NCI-H2081 (cell line): Measurements from ENCODE around the gene RBBP8NL.

ENCODE experiments used
- DNase-seq, 2 experiments: peaks; one replicate each; lab custom pipeline; 2025; lab: John Stamatoyannopoulos, UW

Gene RBBP8NL

DNA sequence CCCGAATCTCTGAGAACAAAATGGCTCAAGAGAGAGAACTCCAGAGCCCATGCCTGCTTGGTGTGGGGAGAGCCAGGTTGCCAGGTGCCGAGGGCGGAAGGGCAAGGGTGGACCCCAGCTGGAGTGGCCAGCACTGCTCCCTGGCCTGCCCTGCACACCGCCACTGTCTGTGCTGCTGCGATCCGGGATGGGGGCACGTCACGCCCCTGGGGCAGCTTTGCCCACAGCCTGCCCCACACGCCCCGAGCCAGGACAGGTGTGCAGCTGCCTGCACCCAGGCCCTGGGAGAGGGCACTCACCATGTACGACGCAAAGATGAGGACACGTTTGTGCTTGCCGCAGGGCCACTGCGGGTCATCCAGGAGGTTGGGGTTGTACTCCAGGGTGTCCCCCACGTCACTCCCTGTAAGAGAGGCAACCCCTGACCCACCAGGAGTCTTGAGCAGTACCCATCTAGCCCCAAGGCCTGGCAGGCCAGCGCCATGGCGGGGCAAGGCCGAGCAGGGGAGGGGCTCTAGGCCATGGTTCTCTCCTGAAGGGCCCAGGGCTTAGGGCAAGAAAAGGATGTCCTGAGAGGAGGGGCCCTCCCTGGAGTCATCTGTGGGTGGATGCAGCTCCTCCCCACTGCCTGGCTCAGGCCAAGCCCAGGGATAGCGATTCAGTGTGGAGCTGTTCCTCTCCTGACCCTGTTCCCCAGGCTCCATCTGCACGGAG is 34.6 kb downstream of the RBBP8NL start:
- no peak for DNase-seq

DNA sequence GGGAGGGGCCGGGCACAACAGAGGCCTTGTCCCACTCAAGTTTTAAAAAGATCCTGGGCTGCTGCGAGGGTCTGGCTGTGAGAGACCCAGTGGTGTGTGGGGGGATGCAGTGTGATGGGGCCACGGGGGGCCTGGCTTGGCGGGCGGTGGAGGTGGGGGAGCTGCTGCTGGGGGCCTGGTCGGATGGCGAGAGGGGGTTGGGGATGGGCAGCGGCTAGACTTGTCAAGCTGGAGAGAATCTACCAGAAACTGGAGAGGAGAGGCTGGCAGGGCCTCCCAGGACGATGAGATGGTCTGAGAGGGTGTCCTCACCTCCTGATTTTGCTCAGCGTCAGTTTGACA is 35.3 kb downstream of the RBBP8NL start:
- no peak for DNase-seq

DNA sequence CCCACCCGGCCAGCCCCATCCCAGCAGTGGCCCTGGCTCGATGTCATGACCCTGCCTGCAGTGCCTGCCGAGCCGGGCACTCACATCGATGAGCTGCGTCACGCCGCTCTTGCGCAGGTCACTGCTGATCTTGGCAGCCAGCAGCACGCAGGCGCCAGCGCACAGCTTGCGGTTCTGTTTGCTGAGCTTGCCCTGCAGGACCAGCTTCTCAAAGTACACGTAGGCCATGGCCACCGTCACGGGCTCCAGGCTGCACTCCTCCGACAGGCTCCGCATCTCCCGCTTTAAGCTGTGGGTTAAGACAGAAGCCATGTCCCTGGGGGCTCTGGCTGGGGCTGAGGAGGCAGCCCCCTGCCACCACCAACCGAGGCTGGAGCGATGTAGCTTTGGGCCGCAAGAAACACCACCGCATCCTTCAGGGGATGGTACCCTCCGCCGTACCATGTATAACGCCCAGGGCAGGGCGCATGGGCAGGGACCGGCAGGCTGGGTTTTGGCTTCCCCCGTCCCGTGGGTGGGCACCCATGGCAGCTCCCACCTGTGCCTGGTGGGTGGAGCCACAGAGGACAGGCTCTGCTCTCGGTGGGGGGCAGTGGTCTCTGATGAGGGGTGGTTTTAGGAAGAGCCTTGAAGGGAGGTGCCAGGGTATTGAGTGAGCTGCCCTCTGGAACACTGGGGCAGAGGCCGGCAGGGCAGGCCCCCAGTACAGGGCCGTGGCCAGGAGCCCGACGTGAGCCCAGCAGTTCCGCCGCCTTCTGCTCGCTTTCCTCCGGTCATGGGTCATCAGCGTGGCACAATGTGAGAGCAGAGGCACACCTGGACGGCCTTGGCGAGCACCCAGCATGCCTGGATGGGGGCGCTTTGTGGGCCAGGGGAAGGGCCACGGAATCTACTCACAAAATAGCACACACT is 35.9 kb downstream of the RBBP8NL start:
- no peak for DNase-seq

DNA sequence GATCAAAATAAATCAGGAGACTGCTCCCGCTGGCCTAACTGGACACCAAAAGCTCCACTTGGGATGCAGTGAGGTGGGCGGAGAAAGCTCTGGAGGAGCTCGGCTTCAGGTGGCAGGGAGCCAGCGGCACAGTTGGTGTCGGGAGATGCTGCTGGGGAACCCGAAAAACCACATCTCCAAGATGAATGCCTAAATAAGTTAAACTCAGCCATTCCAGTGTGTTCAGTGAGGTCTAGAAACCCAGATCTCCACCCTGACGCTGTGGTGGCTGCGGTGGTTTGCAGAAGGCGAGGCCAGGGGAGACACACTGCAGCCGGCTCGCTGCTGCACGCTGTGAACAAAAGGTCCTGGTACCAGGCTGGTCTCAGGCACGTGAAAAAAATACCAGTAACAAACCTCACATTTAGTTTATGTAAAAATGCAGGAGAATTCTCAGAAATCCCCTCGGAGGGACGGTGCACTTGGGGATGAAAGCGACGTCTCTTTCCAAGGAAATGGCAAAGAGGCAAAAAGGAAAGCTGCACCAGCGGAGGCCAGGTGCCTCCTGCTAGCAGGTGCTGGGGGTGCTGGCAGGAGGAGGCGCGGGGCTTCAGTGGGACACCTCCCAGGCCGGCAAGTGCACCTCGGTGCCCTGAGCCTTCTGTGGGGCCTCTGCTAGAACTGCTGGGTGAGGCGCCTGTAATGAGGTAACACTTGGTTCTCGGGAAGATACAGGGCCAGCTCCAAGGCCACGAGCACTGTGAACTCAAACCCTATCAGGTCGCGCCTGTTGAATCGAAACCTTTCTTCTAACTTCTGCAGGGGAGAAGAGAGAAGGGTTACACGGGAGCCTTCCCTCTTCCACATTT is 36.8 kb downstream of the RBBP8NL start:
- no peak for DNase-seq

DNA sequence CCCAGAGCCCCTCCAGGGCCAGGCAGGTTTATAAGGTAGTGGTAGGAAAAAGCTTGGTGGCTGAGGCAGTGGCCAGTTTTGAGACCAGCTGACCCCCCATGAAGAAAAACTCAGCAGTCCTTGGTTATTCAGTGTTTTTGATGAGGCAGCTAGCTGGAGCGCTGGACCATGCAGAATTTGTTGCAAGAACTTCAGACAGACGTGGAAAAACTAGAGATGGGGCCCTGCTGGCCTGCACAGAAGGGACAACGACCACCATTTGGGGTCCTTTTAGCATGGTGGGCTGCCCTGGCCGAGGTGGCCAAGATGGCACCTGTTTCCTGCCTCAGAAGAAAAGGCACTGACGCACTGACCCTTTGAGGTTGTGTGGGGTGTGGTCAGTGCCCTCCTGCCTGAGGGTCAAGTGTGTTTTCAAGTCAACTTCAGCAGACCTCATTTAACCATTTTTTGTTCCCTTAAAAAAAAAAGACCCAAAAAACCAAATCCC is 37.7 kb downstream of the RBBP8NL start:
- no peak for DNase-seq

DNA sequence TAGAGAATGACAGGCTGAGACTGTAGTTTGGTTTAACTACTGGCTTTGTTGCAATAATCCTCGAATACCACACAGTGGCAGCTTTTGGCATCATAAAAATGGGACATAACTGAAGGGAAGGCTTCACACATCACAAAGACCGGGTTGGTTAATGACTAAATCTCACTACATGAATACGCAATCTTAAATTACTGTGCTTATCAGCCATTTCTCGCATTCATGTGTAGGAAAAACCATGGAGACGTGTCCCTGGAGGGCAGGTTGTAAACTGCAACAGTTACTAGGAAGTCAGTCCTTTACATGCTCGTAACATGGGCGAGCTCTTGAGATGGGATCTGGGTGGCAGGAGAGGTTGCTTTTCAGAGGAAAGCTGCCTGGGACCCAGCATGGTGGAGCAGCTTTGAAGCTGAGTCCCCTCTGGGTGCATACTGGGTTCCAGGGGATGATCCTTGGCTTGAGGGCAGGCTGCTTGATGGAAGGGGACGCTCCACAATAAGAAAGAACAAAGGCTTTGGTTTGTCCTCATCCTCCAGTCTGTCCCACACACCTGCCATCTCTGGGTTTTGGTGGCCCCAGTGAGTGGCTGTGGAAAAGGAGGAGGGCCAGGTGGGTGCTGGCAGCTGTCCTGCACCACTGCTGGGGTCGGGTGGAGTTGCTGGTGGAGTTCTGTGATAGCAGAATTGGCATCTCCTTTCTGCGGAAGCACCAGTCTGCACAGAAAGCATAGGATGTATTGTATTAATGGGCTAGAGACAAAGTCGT is 38.3 kb downstream of the RBBP8NL start:
- no peak for DNase-seq

DNA sequence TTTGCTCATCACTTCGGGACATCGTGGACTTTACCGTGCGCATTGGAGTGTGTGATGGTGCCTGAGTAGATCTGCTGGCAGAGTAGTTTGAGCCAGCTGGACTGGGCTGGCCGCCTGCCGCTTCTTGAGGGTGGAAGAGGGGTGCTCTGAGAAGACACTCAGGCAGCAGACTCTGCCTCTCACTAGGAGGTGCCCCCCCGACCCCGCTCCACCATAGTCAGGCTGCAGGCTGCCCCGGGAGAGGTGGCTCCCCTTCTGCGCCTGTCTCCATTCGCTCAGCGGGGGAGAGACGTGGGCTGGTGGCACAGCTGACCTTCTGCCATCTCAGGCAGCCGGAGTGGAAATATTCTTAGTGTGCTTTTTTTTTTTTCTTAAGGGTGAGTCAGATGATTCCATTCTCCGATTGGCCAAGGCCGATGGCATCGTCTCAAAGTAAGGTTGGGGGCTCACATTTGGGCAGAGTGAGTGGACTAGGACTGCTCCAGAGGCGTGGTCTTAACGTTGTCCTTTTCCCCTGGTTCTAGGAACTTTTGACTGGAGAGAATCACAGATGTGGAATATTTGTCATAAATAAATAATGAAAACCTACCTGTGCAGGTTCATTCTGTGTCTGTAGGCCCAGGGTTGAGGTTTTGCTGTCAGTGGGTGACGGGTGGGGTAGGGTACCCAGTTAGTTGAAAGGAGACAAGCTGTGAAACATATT is 39.3 kb downstream of the RBBP8NL start:
- no peak for DNase-seq

DNA sequence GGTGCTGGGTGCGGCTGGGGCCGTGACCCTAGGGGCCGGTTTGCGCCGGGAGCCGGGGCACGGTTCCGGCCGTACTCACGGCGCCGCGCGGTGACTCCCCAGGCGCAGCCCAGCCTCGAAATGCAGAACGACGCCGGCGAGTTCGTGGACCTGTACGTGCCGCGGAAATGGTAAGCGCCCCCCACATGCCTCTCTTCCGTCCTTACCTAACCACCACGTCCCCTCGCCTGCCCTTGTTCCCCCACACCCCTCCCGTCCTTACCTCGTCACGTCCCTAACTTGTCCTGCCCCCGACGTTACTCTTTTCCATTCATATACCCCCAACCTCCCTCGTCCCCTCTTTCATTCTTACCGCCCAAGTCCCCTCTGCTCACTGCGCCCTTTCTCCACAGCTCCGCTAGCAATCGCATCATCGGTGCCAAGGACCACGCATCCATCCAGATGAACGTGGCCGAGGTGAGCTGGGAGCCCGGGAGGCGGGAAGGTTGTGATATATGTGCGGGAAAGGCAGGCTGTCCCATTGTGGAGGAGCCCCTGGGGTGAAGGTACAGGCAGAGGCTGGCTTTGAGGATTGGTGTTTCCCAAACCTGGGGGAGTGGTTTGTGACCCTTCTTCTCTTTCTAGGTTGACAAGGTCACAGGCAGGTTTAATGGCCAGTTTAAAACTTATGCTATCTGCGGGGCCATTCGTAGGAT is 40.0 kb downstream of the RBBP8NL start:
- no peak for DNase-seq

DNA sequence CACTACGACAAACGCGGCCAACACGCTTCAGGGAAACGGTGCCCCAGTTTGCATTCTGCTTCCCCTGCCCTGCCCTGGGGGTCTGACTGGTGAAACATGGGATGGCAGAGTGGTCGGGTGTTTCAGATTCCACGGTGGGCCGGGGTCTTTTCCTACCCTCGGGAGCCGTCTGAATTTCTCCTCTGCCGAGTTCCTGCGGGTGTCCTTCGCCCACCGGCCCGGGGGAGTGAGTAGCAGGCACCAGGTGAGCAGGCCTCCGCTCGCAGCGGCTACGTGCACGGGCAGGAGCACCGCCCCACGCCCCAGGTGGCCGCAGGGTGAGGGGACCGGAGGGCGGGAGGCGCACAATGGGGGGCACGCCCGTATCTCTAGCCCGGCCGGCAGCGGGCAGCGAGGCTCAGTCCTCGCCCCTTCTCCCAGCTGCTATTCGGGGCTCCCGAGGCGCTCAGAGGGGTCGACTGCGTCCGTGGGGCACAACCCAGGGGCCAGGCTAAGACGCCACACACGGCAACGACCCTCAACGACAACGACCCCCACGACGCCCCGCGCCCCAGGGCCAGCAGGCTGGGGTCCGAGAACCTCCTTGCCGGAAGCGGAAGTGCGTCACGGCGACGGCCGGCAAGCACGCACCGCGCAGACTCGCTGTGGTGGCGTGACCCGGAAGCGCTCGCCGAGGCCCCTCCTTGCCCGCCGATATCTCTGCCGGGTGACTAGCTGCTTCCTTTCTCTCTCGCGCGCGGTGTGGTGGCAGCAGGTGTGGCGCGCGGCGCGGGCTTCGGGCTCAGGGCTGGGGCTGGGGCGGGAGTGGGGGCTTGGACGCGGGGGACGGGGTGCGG is 40.7 kb downstream of the RBBP8NL start, which contains the start of gene RPS21:
Gene RPS21 (plus strand): TSS at position 721 of the 836 bp plus-strand sequence. CDS start 236 bp downstream, outside the sequence.
- DNase-seq: peak; percentile 91 to 94

DNA sequence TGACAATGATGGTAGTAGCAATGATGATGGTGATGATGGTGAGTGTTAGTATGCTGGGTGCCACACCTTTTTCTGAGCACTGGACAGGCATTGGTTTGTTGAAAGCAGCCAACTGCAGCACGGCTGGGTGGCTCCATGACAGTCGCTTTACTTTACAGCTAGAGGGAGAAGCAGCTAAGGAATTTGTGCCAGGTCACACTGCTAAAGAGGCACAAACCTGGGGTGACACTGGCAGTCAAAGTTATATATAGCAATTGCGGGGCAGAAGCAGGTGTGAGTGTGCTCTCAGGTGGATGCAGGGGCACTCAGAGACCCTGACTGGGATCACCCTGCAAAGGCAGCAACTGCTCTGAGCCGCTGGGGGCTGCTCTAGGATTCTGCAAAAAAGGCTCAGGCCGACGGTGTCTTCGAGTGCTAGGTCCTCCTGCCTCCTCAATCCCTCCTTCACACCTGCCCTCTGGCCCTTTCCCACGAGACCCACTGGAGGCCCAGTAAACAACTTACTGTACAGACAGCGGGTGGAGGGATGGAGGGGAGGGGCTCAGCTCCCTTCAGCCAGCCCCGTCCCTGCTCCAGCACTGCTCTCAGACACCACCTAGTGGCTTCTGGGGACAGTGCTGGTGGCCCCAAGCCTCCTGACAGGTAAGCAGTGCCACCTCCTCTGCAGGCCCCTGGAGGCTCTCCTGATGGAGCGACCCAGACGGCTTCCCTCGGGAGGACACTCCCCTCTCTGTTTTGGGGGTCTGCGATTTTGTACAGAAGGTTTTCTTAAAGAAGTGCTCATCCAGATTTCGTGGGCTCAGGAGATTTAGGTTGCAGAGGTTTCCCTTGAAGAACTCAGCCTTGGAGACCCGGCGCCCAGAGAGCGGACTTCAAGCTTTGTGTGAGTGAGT is 44.8 kb downstream of the RBBP8NL start:
- DNase-seq: peak; percentile 80 to 85

DNA sequence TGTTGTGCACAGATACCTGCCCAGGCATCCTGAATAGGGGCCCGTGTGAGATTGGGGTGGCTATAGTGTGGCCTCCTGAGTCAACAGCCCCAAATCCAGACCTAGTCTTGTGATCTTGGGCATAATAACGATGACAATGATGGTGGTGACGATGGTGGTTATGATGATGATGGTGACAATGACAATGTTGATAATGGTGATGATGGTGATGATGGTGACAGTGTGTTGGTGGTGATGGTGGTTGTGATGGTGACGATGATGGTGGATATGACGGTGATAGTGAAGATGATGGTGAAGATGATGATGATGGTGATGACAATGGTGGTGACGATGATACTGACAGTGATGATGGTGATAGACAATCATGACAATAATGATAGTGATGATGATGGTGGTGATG is 45.5 kb downstream of the RBBP8NL start:
- no peak for DNase-seq

DNA sequence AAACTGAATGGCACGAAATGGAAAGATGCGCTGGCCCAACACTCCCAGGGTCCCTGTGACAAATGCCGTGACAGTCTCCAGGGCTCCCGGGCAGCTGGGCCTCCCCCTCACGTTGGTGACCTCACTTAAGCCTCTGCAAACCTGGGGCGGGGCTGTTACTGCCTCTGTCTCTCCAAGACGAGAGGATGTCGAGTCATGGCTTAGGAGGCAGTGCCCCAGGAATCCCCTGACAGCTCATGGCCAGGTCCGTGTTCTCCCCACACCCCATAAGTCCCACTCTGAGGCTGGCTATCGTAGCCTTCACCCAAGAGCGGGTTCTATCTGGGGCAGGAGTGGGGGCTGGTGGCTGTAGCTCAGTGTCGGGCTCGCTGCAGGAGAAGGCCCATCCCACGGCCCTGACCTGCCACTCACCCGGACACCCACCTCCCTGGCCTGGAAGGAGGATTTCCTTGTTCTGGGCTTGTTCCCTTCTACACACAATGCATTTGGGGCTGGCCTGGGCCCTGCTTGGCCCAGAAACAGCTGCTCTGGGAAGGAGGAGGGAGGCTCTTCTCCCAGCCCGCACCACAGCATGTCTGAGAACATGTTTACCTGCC is 46.0 kb downstream of the RBBP8NL start:
- DNase-seq: no peak

DNA sequence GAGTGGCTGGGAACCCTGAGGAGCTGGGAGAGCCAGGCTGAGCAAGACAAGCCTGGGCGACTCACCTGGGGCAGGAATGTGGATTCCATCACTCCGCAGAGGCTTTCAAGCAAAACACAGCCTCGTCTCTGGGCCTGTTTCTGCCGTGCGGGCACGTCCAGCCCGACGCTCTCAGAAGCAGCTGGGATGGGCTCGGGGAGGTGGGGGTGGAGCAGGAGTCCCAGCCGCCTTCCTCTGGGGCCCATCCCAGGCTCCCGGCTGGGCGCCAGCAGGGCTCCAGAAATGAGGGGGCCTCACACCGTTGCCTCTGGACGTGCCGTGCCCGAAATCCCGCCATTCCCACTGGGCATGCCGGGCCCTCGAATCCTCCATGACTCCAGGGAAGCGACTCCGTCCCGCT is 49.1 kb downstream of the RBBP8NL start:
- no peak for DNase-seq

DNA sequence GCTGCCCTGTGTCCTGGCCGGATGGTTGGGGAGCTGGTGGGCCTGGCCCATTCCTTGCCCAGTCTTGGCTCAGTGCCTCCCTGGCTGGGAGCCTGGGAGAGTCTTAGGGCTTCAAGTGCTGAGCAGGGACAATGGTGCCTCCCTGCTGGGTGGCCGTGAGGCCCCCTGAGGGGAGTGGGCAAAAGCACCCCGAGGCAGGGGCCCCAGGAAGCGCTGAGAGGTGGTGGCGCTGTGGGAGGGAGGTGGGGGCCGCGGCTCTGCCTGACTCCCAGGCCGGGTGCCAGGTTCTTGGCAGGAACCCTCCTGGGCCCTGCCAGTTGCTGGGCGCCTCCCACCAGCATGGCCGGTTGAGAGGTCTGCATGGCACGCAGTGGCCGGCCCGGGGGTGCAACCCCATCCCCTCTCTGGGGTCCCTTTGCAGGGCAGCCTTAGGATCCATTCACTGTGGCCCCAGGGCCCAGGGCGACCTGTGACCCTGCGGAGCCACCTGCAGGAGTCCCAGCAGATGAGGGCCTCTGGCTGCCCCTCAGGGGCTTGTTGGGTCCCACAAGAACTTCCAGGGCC is 49.6 kb downstream of the RBBP8NL start:
- DNase-seq: peak in 1 of 2 experiments; percentile 46

DNA sequence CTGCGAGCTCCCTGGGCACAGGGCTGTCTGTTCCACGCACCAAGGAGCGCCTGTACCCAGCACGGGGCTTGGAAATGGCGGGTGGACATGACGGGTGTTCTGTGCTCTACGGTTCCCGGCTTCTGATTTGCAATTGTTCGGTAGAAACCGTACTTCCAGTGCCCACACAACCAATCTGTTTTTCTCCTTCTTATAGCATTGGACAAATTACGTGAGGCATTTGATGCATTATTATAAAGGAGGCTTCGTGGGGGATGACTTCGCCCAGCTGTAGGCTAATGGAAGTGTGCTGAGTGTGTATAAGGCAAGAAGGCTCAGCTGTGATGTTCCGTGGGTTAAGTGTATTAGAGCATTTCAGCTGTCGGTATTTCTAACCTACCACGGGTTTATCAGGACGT is 50.3 kb downstream of the RBBP8NL start:
- no peak for DNase-seq

DNA sequence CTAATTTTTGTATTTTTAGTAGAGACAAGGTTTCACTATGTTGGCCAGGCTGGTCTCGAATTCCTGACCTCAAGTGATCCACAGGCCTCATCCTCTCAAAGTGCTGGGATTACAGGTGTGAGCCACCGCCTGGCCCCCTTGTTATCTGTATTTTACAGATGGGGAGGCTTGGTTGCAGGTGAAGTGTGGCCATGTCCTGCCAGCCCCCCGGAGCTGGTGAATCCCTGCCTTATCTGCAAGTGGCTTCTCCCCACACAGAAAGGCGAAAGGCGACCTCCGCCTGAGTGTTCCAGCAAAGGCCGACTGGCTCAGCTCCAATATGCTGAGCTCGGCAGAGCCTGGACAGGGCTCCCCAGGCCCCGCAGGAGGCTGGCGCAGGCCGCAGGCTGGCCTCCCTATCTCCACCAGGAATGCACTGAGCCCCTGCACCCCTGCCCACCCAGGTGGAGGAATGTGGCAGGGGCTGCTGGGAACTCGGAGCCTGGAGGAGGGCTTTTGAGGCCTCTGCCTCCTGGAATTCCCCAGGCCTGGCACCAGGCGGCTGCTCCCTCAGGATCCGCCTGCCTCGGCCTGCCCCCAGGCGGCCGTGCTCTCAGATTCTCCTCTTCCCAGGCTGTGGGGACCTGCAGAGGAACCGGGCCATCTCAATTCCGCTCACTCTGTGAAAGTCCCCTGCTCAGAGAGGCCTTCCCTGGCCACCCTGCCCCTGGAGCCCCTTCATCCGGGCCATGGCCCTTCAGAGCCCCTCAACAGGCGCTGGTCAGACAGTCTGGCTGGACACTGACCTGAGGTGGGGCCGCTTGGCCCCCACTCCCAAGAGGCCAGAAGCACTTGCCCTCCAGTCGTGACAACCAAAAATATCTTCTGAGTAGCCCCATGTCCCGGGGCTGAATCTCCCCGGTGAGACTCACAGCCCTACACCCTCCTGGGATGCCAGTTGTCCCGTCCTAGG is 51.0 kb downstream of the RBBP8NL start:
- no peak for DNase-seq
